Karpas-422 (cell line): ENCODE measurements around the gene CLECL1. TPM values are rescaled to one million over a fixed set of nuclear protein-coding genes. Genes with fewer than 3 reads are reported as not detected.
"Not testable (repeated sequence)": the region's sequence is repeated elsewhere in the genome, so short reads cannot be mapped to it uniquely, and the experiment has no call there.

ENCODE experiments used
- DNase-seq: peaks from one replicate; pipeline ENCODE4 v3.0.0-alpha.2; 2015
- H2AFZ ChIP-seq: fragments of 200-600 bp; sonication (generic); 2 replicates; pipeline ENCODE4 v1.6.1; 2014; ENCODE audit warnings: antibody characterized with exemption, low read length, mixed read lengths
- H3K27ac ChIP-seq: fragments of 200-600 bp; sonication (generic); 2 replicates; pipeline ENCODE4 v1.5.1; 2014; ENCODE audit warnings: mild to moderate bottlenecking, low read length, moderate library complexity
- H3K27me3 ChIP-seq: fragments of 200-600 bp; sonication (generic); 2 replicates; pipeline ENCODE4 v1.6.1; 2014; ENCODE audit warnings: low read length, mixed read lengths
- H3K36me3 ChIP-seq: fragments of 200-600 bp; sonication (generic); 2 replicates; pipeline ENCODE4 v1.6.1; 2014; ENCODE audit warnings: low read length, mixed read lengths; ENCODE audit not compliant: insufficient read depth
- H3K4me1 ChIP-seq: fragments of 200-600 bp; sonication (generic); 2 replicates; pipeline ENCODE4 v1.6.1; 2014; ENCODE audit warnings: mild to moderate bottlenecking, low read length, mixed read lengths
- H3K4me2 ChIP-seq: fragments of 200-600 bp; sonication (generic); 2 replicates; pipeline ENCODE4 v1.6.1; 2014; ENCODE audit warnings: low read length, low read depth, mild to moderate bottlenecking; ENCODE audit not compliant: poor library complexity, severe bottlenecking
- H3K4me3 ChIP-seq: fragments of 200-600 bp; sonication (generic); 2 replicates; pipeline ENCODE4 v1.5.1; 2014; ENCODE audit warnings: mild to moderate bottlenecking, antibody characterized with exemption, low read length, mixed read lengths
- H3K79me2 ChIP-seq: fragments of 200-600 bp; sonication (generic); 2 replicates; pipeline ENCODE4 v1.6.1; 2014; ENCODE audit warnings: mild to moderate bottlenecking, low read length, mixed read lengths
- H3K9ac ChIP-seq: fragments of 200-600 bp; sonication (generic); 2 replicates; pipeline ENCODE4 v1.6.0; 2014; ENCODE audit warnings: low read length
- H3K9me2 ChIP-seq: fragments of 200-600 bp; sonication (generic), shearing (Covaris generic); replicated peaks from 2 replicates; pipeline ENCODE4 v1.6.0; 2014; ENCODE audit warnings: mild to moderate bottlenecking, low read length, moderate library complexity; ENCODE audit not compliant: insufficient read depth
- H3K9me3 ChIP-seq: fragments of 300-700, 200-600 bp; sonication (generic); 2 replicates; pipeline ENCODE4 v1.6.1; 2014; ENCODE audit warnings: low read length, mixed read lengths
- H4K20me1 ChIP-seq: fragments of 200-600 bp; sonication (generic); 2 replicates; pipeline ENCODE4 v1.6.1; 2014; ENCODE audit warnings: mild to moderate bottlenecking, antibody characterized with exemption, low read length, low read depth; ENCODE audit not compliant: insufficient read depth
- total RNA-seq: library from RNA; depleted of rRNA; stranded (reverse); fragments of >200 nt; shearing (Covaris generic); gene quantifications from 2 replicates; pipeline ENCODE4 v1.2.3, GENCODE V29; 2014; ENCODE audit warnings: low replicate concordance

CLECL1 gene
- total RNA-seq, 1 experiment from 2014 or later, result 5.6 TPM

DNA sequence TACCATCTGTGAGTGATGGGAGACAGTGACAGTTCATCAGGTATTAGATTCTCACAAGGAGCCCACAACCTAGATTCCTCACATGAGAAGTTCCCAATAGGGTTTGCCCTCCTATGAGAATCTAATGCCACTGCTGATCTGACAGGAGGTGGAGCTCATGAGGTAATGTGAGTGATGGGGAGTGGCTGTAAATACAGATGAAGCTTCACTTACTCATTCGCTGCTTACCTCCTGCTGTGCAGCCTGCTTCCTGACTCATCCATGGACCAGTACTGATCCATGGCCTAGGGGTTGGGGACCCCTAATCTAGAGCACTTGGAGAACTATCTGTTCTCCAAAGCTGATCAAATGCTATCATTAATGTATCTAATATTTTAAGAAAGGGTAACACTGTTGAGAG is 45.7 kb downstream of the CLECL1 start:
- no peak overlapping the region for H3K27ac ChIP-seq
- no peaks in the 10 kb centered on the region for H3K9me2 ChIP-seq
- no peak overlapping the region for H3K4me2 ChIP-seq
- no peaks in the 10 kb centered on the region for H3K9me3 ChIP-seq
- no peaks in the 10 kb centered on the region for H3K79me2 ChIP-seq
- DNase-seq, result no peak
- no peaks in the 10 kb centered on the region for H4K20me1 ChIP-seq
- H3K9ac ChIP-seq, result no peak overlapping the region
- H3K4me1 ChIP-seq, result no peaks in the 10 kb centered on the region
- no peak overlapping the region for H3K4me3 ChIP-seq
- H2AFZ ChIP-seq, result no peak overlapping the region
- no peaks in the 10 kb centered on the region for H3K36me3 ChIP-seq
- no peaks in the 10 kb centered on the region for H3K27me3 ChIP-seq

GRCh38 chr12:9685915-9686314 is 47.0 kb downstream of the CLECL1 start:
- H4K20me1 ChIP-seq, result no peaks in the 10 kb centered on the region
- no peaks in the 10 kb centered on the region for H3K9me2 ChIP-seq
- no peak for DNase-seq
- H2AFZ ChIP-seq, result no peak overlapping the region
- H3K27ac ChIP-seq, result no peak overlapping the region
- no peaks in the 10 kb centered on the region for H3K4me1 ChIP-seq
- no peaks in the 10 kb centered on the region for H3K36me3 ChIP-seq
- no peaks in the 10 kb centered on the region for H3K27me3 ChIP-seq
- H3K9ac ChIP-seq, result no peak overlapping the region
- H3K79me2 ChIP-seq, result no peaks in the 10 kb centered on the region
- H3K4me2 ChIP-seq, result no peak overlapping the region
- H3K9me3 ChIP-seq, result no peaks in the 10 kb centered on the region
- H3K4me3 ChIP-seq, result no peak overlapping the region

- H3K27me3 ChIP-seq, H4K20me1 ChIP-seq, H3K4me2 ChIP-seq, H3K9me3 ChIP-seq, H3K9me2 ChIP-seq, H2AFZ ChIP-seq, H3K36me3 ChIP-seq, H3K79me2 ChIP-seq, DNase-seq, H3K4me1 ChIP-seq, H3K4me3 ChIP-seq, H3K27ac ChIP-seq, H3K9ac ChIP-seq: not testable (repeated sequence)
Measured at GRCh38 chr12:9685366-9685765, 47.5 kb downstream of the CLECL1 start.

DNA sequence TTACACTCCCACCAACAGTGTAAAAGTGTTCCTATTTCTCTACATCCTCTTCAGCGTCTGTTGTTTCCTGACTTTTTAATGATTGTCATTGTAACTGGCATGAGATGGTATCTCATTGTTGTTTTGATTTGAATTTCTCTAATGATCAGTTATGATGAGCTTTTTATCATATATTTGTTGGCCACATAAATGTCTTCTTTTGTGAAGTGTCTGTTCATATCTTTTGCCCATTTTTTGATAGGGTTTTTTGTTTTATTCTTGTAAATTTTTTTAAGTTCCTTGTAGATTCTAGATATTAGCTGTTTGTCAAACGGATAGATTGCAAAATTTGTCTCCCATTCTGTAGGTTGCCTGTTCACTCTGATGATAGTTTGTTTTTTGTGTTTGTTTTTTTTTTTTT is 49.9 kb downstream of the CLECL1 start:
- H3K79me2 ChIP-seq, H3K9me3 ChIP-seq, H3K4me2 ChIP-seq, H3K4me1 ChIP-seq, H3K36me3 ChIP-seq, H3K27me3 ChIP-seq, H2AFZ ChIP-seq, H4K20me1 ChIP-seq, H3K9ac ChIP-seq, H3K9me2 ChIP-seq, DNase-seq, H3K27ac ChIP-seq, H3K4me3 ChIP-seq: not testable (repeated sequence)

- H2AFZ ChIP-seq, H3K4me1 ChIP-seq, H3K27me3 ChIP-seq, H3K36me3 ChIP-seq, H3K9me3 ChIP-seq, H3K4me2 ChIP-seq, H3K9ac ChIP-seq, H4K20me1 ChIP-seq, H3K27ac ChIP-seq, H3K4me3 ChIP-seq, H3K9me2 ChIP-seq, H3K79me2 ChIP-seq, DNase-seq: not testable (repeated sequence)
Measured at GRCh38 chr12:9682508-9682907, 50.4 kb downstream of the CLECL1 start.

DNA sequence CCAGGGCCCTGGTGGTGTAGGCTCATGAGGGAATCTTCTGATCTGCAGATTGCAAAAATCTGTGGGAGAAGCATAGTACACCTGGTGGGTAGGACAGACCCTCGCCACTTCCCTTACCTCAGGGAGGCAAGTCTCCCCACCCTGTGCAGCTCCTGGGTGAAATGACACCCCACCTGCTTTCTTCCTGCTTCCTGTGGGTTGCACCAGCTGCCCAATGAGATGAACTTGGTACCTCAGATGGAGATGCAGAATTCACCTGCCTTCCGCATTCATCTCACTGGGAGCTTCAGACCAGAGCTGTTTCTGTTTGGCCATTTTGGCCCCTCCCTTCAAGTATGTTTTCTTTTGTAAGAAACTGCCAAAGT is 58.7 kb downstream of the CLECL1 start:
- Histone ChIP-seq H3K27me3 (no peaks in the 10 kb centered on the region), H3K79me2 (no peaks in the 10 kb centered on the region), H3K4me3 (no peak overlapping the region), H3K9me2 (no peaks in the 10 kb centered on the region), H3K4me1 (peaks cover 4% of the 10 kb centered on the region), H2AFZ (no peak overlapping the region), H3K36me3 (no peaks in the 10 kb centered on the region), H4K20me1 (no peaks in the 10 kb centered on the region), H3K9me3 (no peaks in the 10 kb centered on the region), H3K27ac (no peak overlapping the region), H3K9ac (no peak overlapping the region), H3K4me2 (no peak overlapping the region)
- no peak for DNase-seq

DNA sequence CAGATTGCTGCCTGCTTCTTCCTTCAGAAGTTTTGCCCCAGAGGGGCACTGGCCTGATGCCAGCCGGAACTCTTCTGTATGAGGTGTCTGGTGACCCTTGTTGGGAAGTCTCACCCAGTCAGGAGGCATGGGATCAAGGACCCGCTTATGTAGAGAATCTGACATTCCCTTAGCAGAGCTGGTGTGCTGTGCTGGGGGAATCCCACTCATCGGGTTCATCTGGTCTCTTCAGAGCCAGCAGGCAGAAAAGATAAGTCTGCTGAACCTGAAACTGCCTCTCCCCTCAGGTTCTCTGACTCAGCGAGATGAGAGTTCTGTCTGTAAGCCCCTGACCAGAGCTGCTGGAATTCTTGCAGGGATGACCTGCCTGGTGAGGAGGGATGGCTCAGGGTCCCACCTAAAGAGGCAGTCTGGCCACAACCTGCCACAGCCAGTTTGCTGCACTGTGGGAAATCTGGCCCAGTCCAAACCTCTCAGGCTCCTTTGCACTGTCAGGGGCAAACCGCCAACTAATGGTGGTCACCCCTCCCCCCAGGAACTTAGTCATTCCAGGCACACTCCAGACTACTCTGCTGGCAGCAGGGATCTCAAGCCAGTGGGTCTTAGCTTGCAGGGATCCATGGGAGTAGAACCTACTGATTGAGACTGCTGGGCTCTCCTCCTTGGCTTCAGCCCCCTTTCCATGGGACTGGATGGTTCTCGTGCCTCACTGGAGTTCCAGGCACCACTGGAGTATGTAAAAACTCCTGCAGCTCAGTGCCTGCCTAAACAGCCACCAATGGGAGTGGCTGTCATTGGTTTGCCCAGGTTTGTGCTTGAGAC is 59.3 kb downstream of the CLECL1 start:
- no peaks in the 10 kb centered on the region for H3K79me2 ChIP-seq
- DNase-seq, result no peak
- no peaks in the 10 kb centered on the region for H3K9me3 ChIP-seq
- H3K4me3 ChIP-seq, result no peak overlapping the region
- H4K20me1 ChIP-seq, result no peaks in the 10 kb centered on the region
- H3K36me3 ChIP-seq, result no peaks in the 10 kb centered on the region
- H3K9me2 ChIP-seq, result no peaks in the 10 kb centered on the region
- no peaks in the 10 kb centered on the region for H3K27me3 ChIP-seq
- H2AFZ ChIP-seq, result no peak overlapping the region
- H3K4me2 ChIP-seq, result no peak overlapping the region
- H3K27ac ChIP-seq, result no peak overlapping the region
- H3K9ac ChIP-seq, result no peak overlapping the region
- H3K4me1 ChIP-seq, result peaks cover 5% of the 10 kb centered on the region
